Stimulated activated CD4-positive, alpha-beta T cell treated with anti-CD3 and anti-CD28 coated beads, Interleukin-1b, Interleukin-23, amount 100 ng/mL, for 1 hour (primary cell): ENCODE results near the gene MRPS22.
"Not testable (repeated sequence)": the region's sequence is repeated elsewhere in the genome, so short reads cannot be mapped to it uniquely, and the experiment has no call there.

Experiments
- DNase-seq, 2 donors: peaks; one replicate each; pipeline ENCODE4 v3.0.0-alpha.2; 2020; ENCODE audit warnings: low read depth in 2 of 2

The MRPS22 gene

GRCh38 chr3:139312416-139312815 lies 31.4 kb upstream of the MRPS22 start:
- DNase-seq, result no peak

- DNase-seq, result no peak
These were observed 30.9 kb upstream of the MRPS22 start for GRCh38 chr3:139312959-139313358.

- no peak for DNase-seq
These were observed 29.9 kb upstream of the MRPS22 start for GRCh38 chr3:139313921-139314320.

GRCh38 chr3:139317215-139317614 lies 26.6 kb upstream of the MRPS22 start:
- no peak for DNase-seq

GRCh38 chr3:139317660-139318430 lies 26.0 kb upstream of the MRPS22 start:
- no peak for DNase-seq

- no peak for DNase-seq
These were observed 25.4 kb upstream of the MRPS22 start for GRCh38 chr3:139318431-139318816.

- no peak for DNase-seq
These were observed 25.0 kb upstream of the MRPS22 start for GRCh38 chr3:139318826-139319225.

GRCh38 chr3:139319428-139320402 lies 24.1 kb upstream of the MRPS22 start:
- DNase-seq, result no peak

GRCh38 chr3:139320551-139321309 lies 23.1 kb upstream of the MRPS22 start:
- no peak for DNase-seq

GRCh38 chr3:139322346-139322745 lies 21.5 kb upstream of the MRPS22 start:
- no peak for DNase-seq

GRCh38 chr3:139323146-139323545 lies 20.7 kb upstream of the MRPS22 start:
- DNase-seq, result no peak

- DNase-seq, result no peak
These were observed 19.4 kb upstream of the MRPS22 start for GRCh38 chr3:139324456-139324855.

- DNase-seq, result no peak
These were observed 18.3 kb upstream of the MRPS22 start for GRCh38 chr3:139325551-139325950.

- no peak for DNase-seq
These were observed 17.7 kb upstream of the MRPS22 start for GRCh38 chr3:139326131-139326530.

GRCh38 chr3:139326707-139327106 lies 17.1 kb upstream of the MRPS22 start:
- no peak for DNase-seq

GRCh38 chr3:139327231-139327630 lies 16.6 kb upstream of the MRPS22 start:
- no peak for DNase-seq

GRCh38 chr3:139327861-139328260 lies 16.0 kb upstream of the MRPS22 start:
- DNase-seq, result no peak

- no peak for DNase-seq
These were observed 15.5 kb upstream of the MRPS22 start for GRCh38 chr3:139328356-139328755.

- peak; percentile 69 to 83 for DNase-seq
These were observed 14.4 kb upstream of the MRPS22 start for GRCh38 chr3:139329364-139329850.

GRCh38 chr3:139332092-139332491 lies 11.7 kb upstream of the MRPS22 start:
- DNase-seq, result no peak

- DNase-seq, result not testable (repeated sequence)
These were observed 9.1 kb upstream of the MRPS22 start for GRCh38 chr3:139334675-139335074.

- no peak for DNase-seq
These were observed 5.4 kb upstream of the MRPS22 start for GRCh38 chr3:139338405-139338804.
